Measurements from ENCODE around the gene ZNF668.

GRCh38 chr16:31061126-31061812 lies 12.8 kb downstream of the ZNF668 start:
- TF ChIP-seq EP300 (IDR thresholded peaks at IDR 0.05) (no peak), POLR2A (IDR thresholded peaks at IDR 0.05) (no peak), POLR2AphosphoS5 (IDR thresholded peaks at IDR 0.05) (no peak)
- TF ChIP-seq, protein P1, sequence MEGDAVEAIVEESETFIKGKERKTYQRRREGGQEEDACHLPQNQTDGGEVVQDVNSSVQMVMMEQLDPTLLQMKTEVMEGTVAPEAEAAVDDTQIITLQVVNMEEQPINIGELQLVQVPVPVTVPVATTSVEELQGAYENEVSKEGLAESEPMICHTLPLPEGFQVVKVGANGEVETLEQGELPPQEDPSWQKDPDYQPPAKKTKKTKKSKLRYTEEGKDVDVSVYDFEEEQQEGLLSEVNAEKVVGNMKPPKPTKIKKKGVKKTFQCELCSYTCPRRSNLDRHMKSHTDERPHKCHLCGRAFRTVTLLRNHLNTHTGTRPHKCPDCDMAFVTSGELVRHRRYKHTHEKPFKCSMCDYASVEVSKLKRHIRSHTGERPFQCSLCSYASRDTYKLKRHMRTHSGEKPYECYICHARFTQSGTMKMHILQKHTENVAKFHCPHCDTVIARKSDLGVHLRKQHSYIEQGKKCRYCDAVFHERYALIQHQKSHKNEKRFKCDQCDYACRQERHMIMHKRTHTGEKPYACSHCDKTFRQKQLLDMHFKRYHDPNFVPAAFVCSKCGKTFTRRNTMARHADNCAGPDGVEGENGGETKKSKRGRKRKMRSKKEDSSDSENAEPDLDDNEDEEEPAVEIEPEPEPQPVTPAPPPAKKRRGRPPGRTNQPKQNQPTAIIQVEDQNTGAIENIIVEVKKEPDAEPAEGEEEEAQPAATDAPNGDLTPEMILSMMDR (IDR thresholded peaks at IDR 0.05), result no peak

All from stomach (tissue), 4 donors.